Activated effector memory CD4-positive, alpha-beta T cell treated with anti-CD3 and anti-CD28 coated beads, Interleukin-2, amount 50 U/mL, for 16 hours (primary cell): ENCODE measurements around the gene ZNF804B.

Experiments
- DNase-seq: peaks from one replicate; pipeline ENCODE4 v3.0.0-alpha.2; 2020

Gene ZNF804B

GRCh38 chr7:88759230-88760135, at the start of gene ZNF804B:
TSS of gene ZNF804B (plus strand) at chr7:88759700. CDS start at chr7:88759977, 277 bp downstream.
- no peak for DNase-seq

- DNase-seq: no peak
Measured at GRCh38 chr7:88735920-88736319, 23.6 kb upstream of the ZNF804B start.

- DNase-seq: no peak
Measured at GRCh38 chr7:88737632-88738031, 21.9 kb upstream of the ZNF804B start.

- DNase-seq: no peak
Measured at GRCh38 chr7:88746126-88746525, 13.4 kb upstream of the ZNF804B start.

- no peak for DNase-seq
Measured at GRCh38 chr7:88756802-88757201, 2.7 kb upstream of the ZNF804B start.

GRCh38 chr7:88757371-88757770, 2.1 kb upstream of the ZNF804B start:
- no peak for DNase-seq

GRCh38 chr7:88758381-88759229, 895 bp upstream of the ZNF804B start:
- DNase-seq: no peak

GRCh38 chr7:88760136-88760515, 626 bp downstream of the ZNF804B start:
- DNase-seq: no peak

- no peak for DNase-seq
Measured at GRCh38 chr7:88761779-88762178, 2.3 kb downstream of the ZNF804B start.

- DNase-seq: no peak
Measured at GRCh38 chr7:88771417-88771816, 11.9 kb downstream of the ZNF804B start.

GRCh38 chr7:88772776-88773175, 13.3 kb downstream of the ZNF804B start:
- no peak for DNase-seq

GRCh38 chr7:88775838-88776237, 16.3 kb downstream of the ZNF804B start:
- no peak for DNase-seq

GRCh38 chr7:88787777-88788176, 28.3 kb downstream of the ZNF804B start:
- DNase-seq: no peak

GRCh38 chr7:88789480-88790064, 30.1 kb downstream of the ZNF804B start:
- no peak for DNase-seq

- DNase-seq: no peak
Measured at GRCh38 chr7:88791891-88792290, 32.4 kb downstream of the ZNF804B start.

GRCh38 chr7:88792361-88792760, 32.9 kb downstream of the ZNF804B start:
- DNase-seq: no peak

- DNase-seq: no peak
Measured at GRCh38 chr7:88795553-88795952, 36.1 kb downstream of the ZNF804B start, which contains the start of gene TEX47. TSS of gene TEX47 (minus strand) at chr7:88795737. CDS start at chr7:88794942, 795 bp downstream.

- no peak for DNase-seq
Measured at GRCh38 chr7:88801046-88801445, 41.5 kb downstream of the ZNF804B start.

- no peak for DNase-seq
Measured at GRCh38 chr7:88806280-88807037, 47.0 kb downstream of the ZNF804B start.

GRCh38 chr7:88818552-88818951, 59.1 kb downstream of the ZNF804B start:
- no peak for DNase-seq

- no peak for DNase-seq
Measured at GRCh38 chr7:88826222-88826621, 66.7 kb downstream of the ZNF804B start.

GRCh38 chr7:88835147-88835728, 75.7 kb downstream of the ZNF804B start:
- no peak for DNase-seq
